EH (cell line): ENCODE results near the gene NUDCD2.
"Not testable (repeated sequence)": the region's sequence is repeated elsewhere in the genome, so short reads cannot be mapped to it uniquely, and the experiment has no call there.

ENCODE experiments used
- DNase-seq: peaks from one replicate; pipeline ENCODE4 v3.0.0-alpha.2; 2015; ENCODE audit warnings: low read depth

Gene NUDCD2

DNA sequence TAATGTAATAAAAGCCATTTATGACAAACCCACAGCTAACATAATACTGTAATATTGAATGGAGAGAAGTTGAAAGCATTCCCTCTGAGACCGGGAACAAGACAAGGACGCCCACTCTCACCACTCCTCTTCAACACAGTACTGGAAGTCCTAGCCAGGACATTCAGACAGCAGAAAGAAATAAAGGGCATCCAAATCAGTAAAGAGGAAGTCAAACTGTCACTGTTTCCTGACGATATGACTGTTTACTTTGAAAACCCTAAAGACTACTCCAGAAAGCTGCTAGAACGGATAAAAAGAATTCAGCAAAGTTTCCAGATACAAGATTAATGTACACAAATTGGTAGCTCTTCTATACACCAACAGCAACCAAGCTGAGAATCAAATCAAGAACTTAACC lies 33.8 kb downstream of the NUDCD2 start:
- DNase-seq = not testable (repeated sequence)

DNA sequence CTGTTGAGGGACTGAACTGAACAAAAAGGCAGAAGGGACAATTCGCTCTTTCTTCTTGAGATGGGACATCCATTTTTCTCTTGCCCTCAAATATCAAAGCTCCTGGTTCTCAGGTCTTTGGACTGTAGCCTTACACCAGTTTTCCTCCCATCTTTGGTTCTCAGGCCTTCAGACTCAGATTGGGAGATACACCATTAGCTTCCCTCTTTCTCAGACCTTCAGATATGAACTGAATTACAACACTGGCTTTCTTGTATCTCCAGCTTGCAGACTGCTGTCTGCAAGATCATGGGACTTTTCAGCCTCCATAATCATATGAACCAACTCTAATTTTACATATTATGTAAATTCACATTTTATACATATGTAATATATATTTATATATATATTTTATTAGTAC lies 35.1 kb downstream of the NUDCD2 start:
- DNase-seq = no peak

DNA sequence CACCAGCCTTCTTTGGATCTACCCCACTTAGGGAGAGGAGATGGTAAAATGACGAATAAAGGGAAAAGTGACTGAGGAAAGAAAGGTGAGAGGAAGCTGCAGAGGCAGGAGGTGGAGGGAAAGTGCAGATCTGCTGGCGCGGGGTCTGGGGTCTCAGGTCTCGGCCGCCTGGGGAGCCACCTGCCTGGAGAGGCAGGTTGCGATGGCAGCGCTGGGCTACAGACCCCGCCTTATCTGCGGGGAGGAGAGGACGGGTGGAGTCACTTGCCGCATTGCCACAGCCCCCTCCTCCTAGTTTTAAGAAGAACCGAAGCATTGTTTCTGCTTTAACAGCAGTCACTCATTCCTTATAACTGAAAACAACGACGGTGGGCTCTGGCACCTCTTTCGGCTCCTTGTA lies 44.2 kb downstream of the NUDCD2 start:
- not testable (repeated sequence) for DNase-seq

DNA sequence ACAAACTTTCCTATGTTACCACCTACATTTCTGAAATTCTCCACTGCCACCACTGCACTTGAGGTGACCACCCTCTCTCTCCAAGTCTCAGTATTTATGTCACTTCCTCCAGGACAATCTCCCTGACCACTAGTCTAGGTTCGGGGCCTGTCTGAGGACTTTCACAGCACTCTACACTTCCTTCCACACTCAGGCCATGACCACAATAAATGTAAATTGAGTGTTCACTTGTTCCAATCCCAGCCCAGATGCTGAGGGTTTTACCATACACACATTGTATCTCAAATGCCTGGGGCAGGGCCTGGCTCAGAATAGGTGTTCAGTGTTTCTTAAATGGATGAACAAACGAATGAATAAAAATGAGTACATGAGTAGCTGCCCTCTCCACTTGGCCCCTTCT lies 49.4 kb downstream of the NUDCD2 start:
- no peak for DNase-seq

DNA sequence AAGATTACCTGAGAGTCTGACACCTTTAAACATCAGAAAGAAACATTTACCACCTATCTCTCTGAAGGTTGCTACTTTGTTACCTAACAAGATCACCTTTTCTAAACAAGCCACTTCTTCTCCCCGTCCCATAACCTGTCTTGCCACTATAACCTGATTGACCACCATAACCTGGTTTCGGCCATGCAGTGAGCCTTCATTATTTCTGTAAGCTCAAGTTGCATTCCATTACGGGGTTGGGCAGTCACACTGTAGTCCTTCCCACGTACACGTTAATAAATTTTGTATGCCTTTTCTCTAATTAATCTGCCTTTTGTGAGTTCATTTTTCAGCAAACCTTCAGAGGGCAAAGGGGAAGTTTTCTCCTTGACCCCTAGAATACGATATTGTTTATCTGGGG lies 50.5 kb downstream of the NUDCD2 start:
- no peak for DNase-seq

DNA sequence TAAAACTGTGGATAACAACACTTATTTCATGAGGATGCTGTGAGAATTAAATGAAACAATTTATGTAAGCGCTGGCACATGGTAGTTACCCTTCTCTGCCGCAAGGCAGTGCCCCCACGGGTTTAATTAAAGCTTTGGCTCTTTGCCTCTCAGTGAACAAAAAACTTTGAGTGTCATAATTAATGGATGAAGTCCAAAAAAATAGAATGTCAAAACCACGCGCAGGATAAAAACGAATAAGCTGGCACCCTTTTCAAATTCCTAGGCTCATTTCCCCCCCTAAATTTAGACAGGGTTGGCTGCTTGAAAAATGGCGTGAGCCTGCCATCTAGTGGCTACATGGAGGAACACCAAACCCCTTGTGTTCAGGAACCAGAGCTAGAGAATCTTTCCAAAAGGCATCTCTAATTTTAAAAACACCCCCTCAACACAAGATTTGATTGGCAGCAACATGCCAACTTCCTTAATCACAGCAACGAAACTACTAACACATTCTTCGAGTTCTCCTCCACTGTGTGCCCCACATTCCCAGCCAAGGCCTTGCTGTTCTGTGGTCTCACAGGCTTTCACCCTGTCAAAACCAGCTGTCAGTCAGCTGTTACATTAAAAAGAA lies 51.5 kb downstream of the NUDCD2 start:
- peak; percentile 61 for DNase-seq

DNA sequence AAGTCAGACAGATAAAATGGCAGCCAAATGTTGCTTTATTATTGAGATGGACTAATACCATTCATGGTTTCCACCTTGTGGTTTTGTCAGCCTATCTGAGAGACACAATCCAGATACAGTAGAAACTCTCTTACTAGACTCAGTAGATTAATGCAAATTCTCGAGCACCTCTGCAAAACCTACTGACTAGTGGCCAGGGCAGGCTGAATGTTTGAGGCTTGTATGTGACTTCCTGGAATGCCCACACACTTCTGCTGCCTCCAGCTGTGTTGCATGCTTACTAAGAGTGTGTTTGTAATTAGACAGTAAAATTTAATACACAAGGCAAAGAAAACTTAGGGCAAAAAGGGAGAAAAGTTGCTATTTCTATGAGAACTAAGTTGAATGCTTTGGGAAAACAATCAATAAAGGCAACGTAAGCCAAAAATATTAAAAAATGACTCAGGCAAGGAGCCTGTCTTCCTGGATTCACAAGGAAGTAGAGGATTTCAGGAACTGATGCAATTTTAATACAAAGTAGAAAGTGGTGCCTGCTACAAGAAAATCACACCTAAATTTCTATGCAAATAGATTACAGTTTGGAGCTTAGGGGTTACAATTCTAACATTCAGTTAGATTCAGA lies 52.8 kb downstream of the NUDCD2 start:
- peak; percentile 21 for DNase-seq

DNA sequence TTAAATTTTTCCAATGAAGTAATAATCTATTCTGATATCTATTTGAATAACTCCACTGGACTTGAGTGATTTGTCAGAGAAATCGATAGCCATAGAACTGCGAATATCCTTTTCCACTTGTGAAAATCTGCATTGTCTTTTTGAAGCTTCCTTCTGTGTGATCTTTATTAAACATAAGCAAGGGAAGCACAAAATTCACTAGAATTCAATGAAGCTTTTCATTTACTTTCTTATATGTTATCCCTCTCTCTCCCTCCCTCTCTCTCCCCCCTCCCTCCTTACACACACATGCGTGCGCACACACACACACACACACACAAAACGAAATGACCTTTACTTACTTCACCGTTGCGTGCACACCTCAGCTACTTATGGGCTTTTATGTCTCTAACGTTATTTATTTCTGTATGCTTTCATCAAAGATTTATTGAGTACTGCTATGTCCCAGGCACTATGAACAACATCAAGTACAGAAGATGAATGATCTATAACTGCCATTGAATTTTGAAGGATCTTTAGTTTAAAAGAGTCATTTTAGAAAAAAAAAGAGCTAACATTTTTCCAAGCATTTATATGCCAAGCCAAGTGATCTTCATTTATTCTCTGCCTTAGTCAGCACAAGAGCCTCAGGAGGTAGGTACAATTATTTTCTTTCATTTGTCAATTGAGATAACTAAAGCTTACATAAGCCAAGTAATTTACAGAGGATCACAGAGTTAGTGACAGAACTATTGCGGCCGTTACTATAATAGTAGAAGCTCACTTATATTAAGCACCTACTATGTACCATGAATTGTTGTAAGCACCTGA lies 55.3 kb downstream of the NUDCD2 start:
- DNase-seq = no peak

DNA sequence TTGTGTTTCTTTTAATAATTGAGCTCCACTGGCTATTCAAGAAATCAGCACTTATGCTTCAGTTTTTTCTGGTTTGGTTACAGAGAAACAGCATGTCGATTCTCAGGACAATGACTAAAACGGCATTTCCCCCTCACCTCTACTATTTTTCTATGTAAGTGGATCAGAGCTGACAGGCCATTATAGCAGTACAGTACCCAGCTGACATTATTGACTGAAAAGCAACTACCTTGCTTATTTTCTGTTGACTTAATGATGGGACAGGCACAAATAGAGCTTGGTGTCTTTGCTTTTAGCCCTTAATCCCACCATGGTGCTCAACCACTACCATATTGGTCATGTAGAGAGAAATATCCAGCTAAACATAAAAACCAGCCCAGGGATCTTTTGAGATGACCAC lies 57.9 kb downstream of the NUDCD2 start:
- DNase-seq = no peak

DNA sequence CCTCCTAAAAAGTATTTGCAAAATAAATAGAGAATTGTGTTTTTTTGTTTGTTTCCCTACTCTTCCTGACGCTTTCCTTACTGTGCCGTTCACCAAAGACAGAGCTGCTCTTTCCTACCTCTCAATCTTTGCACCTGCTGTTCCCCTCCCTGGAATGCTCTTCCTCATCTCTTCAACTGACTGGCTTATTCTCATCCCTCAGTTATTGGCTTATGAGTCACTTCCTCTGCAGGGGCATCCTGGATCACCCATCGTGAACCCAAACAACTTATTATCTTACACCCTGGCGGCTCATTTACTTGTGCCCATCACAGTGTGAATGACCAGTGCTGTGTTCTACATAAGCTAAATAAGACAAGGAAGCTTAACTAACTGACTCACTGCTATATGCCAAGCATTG lies 58.6 kb downstream of the NUDCD2 start:
- peak; percentile 0 for DNase-seq

DNA sequence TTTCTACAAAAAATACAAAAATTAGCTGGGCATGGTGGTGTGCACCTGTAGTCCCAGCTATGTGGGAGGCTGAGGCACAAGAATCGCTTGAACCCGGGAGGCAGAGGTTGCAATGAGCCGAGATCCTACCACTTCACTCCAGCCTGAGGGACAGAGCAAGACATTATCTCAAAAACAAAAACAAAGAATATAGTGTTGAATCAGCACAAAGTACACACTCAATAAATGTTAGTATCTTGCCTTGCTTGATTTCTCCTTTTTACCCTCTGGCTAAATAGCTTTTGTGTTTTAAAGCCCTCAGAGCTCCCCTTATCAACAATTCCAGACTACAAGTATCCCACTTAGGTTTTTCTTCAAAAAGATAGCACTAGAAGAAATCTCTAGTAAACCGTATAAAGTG lies 60.0 kb downstream of the NUDCD2 start:
- no peak for DNase-seq

DNA sequence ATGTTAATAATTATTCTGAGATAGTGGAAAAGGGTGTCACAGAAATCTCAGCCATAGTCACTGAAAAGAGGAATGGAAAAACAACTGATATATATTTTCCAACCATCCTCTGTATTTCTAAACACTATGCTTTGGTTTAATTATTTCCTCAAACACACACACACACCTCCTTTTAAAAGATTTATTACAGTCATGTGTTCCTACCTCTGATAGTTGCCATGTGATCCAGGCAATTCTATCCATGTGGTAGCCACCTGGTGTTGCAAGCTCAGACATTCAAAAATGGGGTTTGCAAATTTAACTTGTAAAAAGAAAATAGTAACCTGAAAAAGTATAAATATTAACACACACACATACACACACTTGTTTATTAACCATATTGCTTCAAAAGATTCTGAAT lies 62.5 kb downstream of the NUDCD2 start:
- no peak for DNase-seq

DNA sequence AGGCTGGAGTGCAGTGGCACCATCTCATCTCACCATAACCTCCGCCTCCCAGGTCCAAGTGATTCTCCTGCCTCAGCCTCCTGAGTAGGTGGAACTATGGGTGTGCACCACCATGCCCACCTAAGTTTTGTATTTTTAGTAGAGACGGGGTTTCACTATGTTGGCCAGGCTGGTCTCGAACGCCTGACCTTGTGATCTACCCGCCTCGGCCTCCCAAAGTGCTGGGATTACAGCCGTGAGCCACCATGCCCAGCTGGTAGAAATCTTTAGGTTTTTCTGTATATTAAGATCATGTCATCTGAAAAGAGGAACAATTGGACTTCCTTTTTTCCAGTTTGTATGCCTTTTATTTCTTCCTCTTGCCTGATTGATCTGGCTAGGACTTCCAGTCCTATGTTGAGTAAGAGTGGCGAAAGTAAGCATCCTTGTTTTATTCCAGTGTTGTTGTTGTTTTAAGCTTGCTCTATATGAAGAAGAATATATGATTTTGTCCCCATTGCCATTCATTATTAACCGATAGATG lies 63.0 kb downstream of the NUDCD2 start:
- DNase-seq = not testable (repeated sequence)
